Occipital lobe (tissue), 2 donors: ENCODE data around the gene SYT5. TPM values are rescaled to one million over a fixed set of nuclear protein-coding genes. Genes with fewer than 3 reads are reported as not detected.
"Not testable (repeated sequence)": the region's sequence is repeated elsewhere in the genome, so short reads cannot be mapped to it uniquely, and the experiment has no call there.

ENCODE experiments used
- DNase-seq: peaks from one replicate; lab custom pipeline; 2025; lab: John Stamatoyannopoulos, UW
- total RNA-seq: library from RNA; depleted of rRNA; stranded (reverse); fragments of >200 nt; gene quantifications from one replicate; pipeline ENCODE4 v1.2.3, GENCODE V29; 2014

SYT5 gene
- 36.8 TPM for total RNA-seq

- peak; percentile 13 for DNase-seq
Observed at GRCh38 chr19:55179606-55180484, at the start of gene SYT5. SYT5 (minus strand) TSS chr19:55180289; CDS start chr19:55179041, 1,248 bp downstream.

- no peak for DNase-seq
Observed at GRCh38 chr19:55229789-55230182, 49.7 kb upstream of the SYT5 start.

- no peak for DNase-seq
Observed at GRCh38 chr19:55229145-55229788, 49.2 kb upstream of the SYT5 start.

- DNase-seq: no peak
Observed at GRCh38 chr19:55228403-55229031, 48.4 kb upstream of the SYT5 start, which contains the start of gene TMEM86B. TMEM86B (minus strand) TSS chr19:55228763; CDS start chr19:55228741, 22 bp downstream.

GRCh38 chr19:55228015-55228391 is 47.9 kb upstream of the SYT5 start:
- no peak for DNase-seq

GRCh38 chr19:55227241-55228014 is 47.3 kb upstream of the SYT5 start:
- no peak for DNase-seq

- DNase-seq: no peak
Observed at GRCh38 chr19:55226788-55227187, 46.7 kb upstream of the SYT5 start.

GRCh38 chr19:55226273-55226672 is 46.2 kb upstream of the SYT5 start:
- DNase-seq: no peak

- no peak for DNase-seq
Observed at GRCh38 chr19:55225415-55225958, 45.4 kb upstream of the SYT5 start.

GRCh38 chr19:55224679-55225414 is 44.8 kb upstream of the SYT5 start:
- not testable (repeated sequence) for DNase-seq

GRCh38 chr19:55224038-55224665 is 44.1 kb upstream of the SYT5 start:
- no peak for DNase-seq

- no peak for DNase-seq
Observed at GRCh38 chr19:55223291-55224037, 43.4 kb upstream of the SYT5 start.

- no peak for DNase-seq
Observed at GRCh38 chr19:55220525-55220924, 40.4 kb upstream of the SYT5 start.

GRCh38 chr19:55216461-55217198 is 36.5 kb upstream of the SYT5 start:
- DNase-seq: peak; percentile 84

- no peak for DNase-seq
Observed at GRCh38 chr19:55213547-55213946, 33.5 kb upstream of the SYT5 start.

- DNase-seq: no peak
Observed at GRCh38 chr19:55212447-55212846, 32.4 kb upstream of the SYT5 start.

GRCh38 chr19:55209693-55210472 is 29.8 kb upstream of the SYT5 start:
- no peak for DNase-seq
